GM21529 (cell line): ENCODE results near the gene ZXDC.

Source experiments
- ATAC-seq: cut with Tn5 transposase; IDR thresholded peaks from one replicate; pipeline ENCODE4 v1.9.1; 2021; ENCODE audit not compliant: unreplicated experiment

Gene ZXDC

GRCh38 chr3:126438186-126438585, 37.5 kb downstream of the ZXDC start:
- ATAC-seq, result no peak

GRCh38 chr3:126436826-126437717, 38.6 kb downstream of the ZXDC start:
- ATAC-seq, result no peak

- ATAC-seq, result no peak
Measured at GRCh38 chr3:126435456-126436315, 40.0 kb downstream of the ZXDC start.

- ATAC-seq, result no peak
Measured at GRCh38 chr3:126434931-126435411, 40.7 kb downstream of the ZXDC start.

GRCh38 chr3:126434264-126434590, 41.5 kb downstream of the ZXDC start:
- no peak for ATAC-seq

- no peak for ATAC-seq
Measured at GRCh38 chr3:126433496-126434263, 42.0 kb downstream of the ZXDC start.

- no peak for ATAC-seq
Measured at GRCh38 chr3:126433105-126433430, 42.6 kb downstream of the ZXDC start.

- ATAC-seq, result no peak
Measured at GRCh38 chr3:126432361-126433104, 43.2 kb downstream of the ZXDC start.

GRCh38 chr3:126431103-126431534, 44.6 kb downstream of the ZXDC start:
- ATAC-seq, result peak; percentile 89

GRCh38 chr3:126424751-126425150, 50.9 kb downstream of the ZXDC start:
- ATAC-seq, result no peak

- no peak for ATAC-seq
Measured at GRCh38 chr3:126424039-126424717, 51.5 kb downstream of the ZXDC start.

GRCh38 chr3:126423191-126424038, 52.3 kb downstream of the ZXDC start:
- no peak for ATAC-seq

GRCh38 chr3:126422571-126423091, 53.1 kb downstream of the ZXDC start:
- ATAC-seq, result no peak

GRCh38 chr3:126422121-126422520, 53.6 kb downstream of the ZXDC start:
- ATAC-seq, result no peak

GRCh38 chr3:126421573-126422119, 54.0 kb downstream of the ZXDC start:
- ATAC-seq, result no peak

- no peak for ATAC-seq
Measured at GRCh38 chr3:126419886-126420786, 55.6 kb downstream of the ZXDC start.

GRCh38 chr3:126419151-126419703, 56.5 kb downstream of the ZXDC start:
- ATAC-seq, result no peak
